ENCODE results near the gene CISH. TPM values are rescaled to one million over a fixed set of nuclear protein-coding genes. Genes with fewer than 3 reads are reported as not detected.

CISH gene
- total RNA-seq, 1 experiment from 2014 or later = 2.7 TPM

GRCh38 chr3:50557915-50558314, 53.7 kb downstream of the CISH start:
- POLR2A ChIA-PET (ENCODE audit: unreplicated experiment) = no interaction called here
- intact Hi-C loops (cut with micrococcal nuclease; ENCODE audit: unreplicated experiment) = loop anchor here (10.0 kb wide), 1 partner anchor 433 kb away; no protein-coding TSS in a partner anchor
- no peaks in the 10 kb centered on the region for H3K9me3 ChIP-seq (ENCODE audit: insufficient read depth, low read depth)
- CTCF ChIA-PET = interaction anchor here (1.0 kb wide), 1 partner anchor 11 kb away, joined by 3 read pairs; no protein-coding TSS in a partner anchor
- H3F3A ChIP-seq (ENCODE audit: insufficient read depth, low read depth) = no peaks in the 10 kb centered on the region
- H3K79me2 ChIP-seq (ENCODE audit: low read depth) = no peaks in the 10 kb centered on the region
- H3K27ac ChIP-seq = no peak overlapping the region
- H3K9me2 ChIP-seq (ENCODE audit: insufficient read depth) = no peaks in the 10 kb centered on the region
- no peaks in the 10 kb centered on the region; the same call in 1 of the 2 replicates for H3K27me3 ChIP-seq (ENCODE audit: insufficient read depth, low read depth)
- H3K4me1 ChIP-seq (replicated peaks; ENCODE audit: insufficient read depth) = no peaks in the 10 kb centered on the region
- no TSS peak for BruUV-seq (replicated peaks)
- H2AFZ ChIP-seq = no peak overlapping the region
- H3K36me3 ChIP-seq (ENCODE audit: low read depth) = no peaks in the 10 kb centered on the region
- DNase-seq = no peak
- no peak overlapping the region for H3K4me2 ChIP-seq
- no peaks in the 10 kb centered on the region for H4K20me1 ChIP-seq (ENCODE audit: insufficient read depth)
- no peak overlapping the region for H3K4me3 ChIP-seq
- TF ChIP-seq EZH2 (IDR thresholded peaks at IDR 0.05; ENCODE audit: low read depth) (no peak), CTCF (conservative IDR thresholded peaks at IDR 0.05) (no peak)

GRCh38 chr3:50557106-50557505, 54.5 kb downstream of the CISH start:
- Histone ChIP-seq H4K20me1 (ENCODE audit: insufficient read depth) (no peaks in the 10 kb centered on the region), H3K79me2 (ENCODE audit: low read depth) (no peaks in the 10 kb centered on the region), H3K4me3 (no peak overlapping the region), H3K9me2 (ENCODE audit: insufficient read depth) (no peaks in the 10 kb centered on the region), H3K4me2 (no peak overlapping the region), H2AFZ (no peak overlapping the region), H3K4me1 (replicated peaks; ENCODE audit: insufficient read depth) (no peaks in the 10 kb centered on the region), H3F3A (ENCODE audit: insufficient read depth, low read depth) (no peaks in the 10 kb centered on the region), H3K27ac (no peak overlapping the region), H3K9me3 (ENCODE audit: insufficient read depth, low read depth) (no peaks in the 10 kb centered on the region), H3K36me3 (ENCODE audit: low read depth) (no peaks in the 10 kb centered on the region), H3K27me3 (ENCODE audit: insufficient read depth, low read depth) (no peaks in the 10 kb centered on the region; the same call in 1 of the 2 replicates)
- CTCF ChIA-PET = interaction anchor here (1.0 kb wide), 1 partner anchor 10 kb away, joined by 3 read pairs; no protein-coding TSS in a partner anchor
- no TSS peak for BruUV-seq (replicated peaks)
- intact Hi-C loops (cut with micrococcal nuclease; ENCODE audit: unreplicated experiment) = loop anchor here (10.0 kb wide), 1 partner anchor 432 kb away; no protein-coding TSS in a partner anchor
- peak in 1 of 2 experiments; percentile 3 for DNase-seq
- POLR2A ChIA-PET (ENCODE audit: unreplicated experiment) = no interaction called here
- TF ChIP-seq EZH2 (IDR thresholded peaks at IDR 0.05; ENCODE audit: low read depth) = no peak
- no peak for TF ChIP-seq CTCF (conservative IDR thresholded peaks at IDR 0.05)

Other genes starting within 250 kb of the CISH start
- gene CACNA2D2, start 108.1 kb downstream of the CISH start, total RNA-seq (2021) = not detected in 2 replicates
- 7.4 and 7.5 TPM in 2 replicates for gene C3orf18, start 44.0 kb downstream of the CISH start, total RNA-seq (2021)
- 20.6 and 24.2 TPM in 2 replicates for gene HEMK1, start 42.3 kb downstream of the CISH start, total RNA-seq (2021)
- gene MAPKAPK3, start 5.4 kb upstream of the CISH start, total RNA-seq (2021) = 88.2 and 99.5 TPM in 2 replicates
- gene DOCK3, start 63.2 kb upstream of the CISH start, total RNA-seq (2021) = 15.2 and 16.9 TPM in 2 replicates